HG02885 (cell line): ENCODE data around the gene C13orf46.

Experiments used
- ATAC-seq: cut with Tn5 transposase; IDR thresholded peaks from one replicate; pipeline ENCODE4 v1.9.1; 2021; ENCODE audit warnings: mild to moderate bottlenecking; ENCODE audit not compliant: unreplicated experiment, poor library complexity

Gene C13orf46

DNA sequence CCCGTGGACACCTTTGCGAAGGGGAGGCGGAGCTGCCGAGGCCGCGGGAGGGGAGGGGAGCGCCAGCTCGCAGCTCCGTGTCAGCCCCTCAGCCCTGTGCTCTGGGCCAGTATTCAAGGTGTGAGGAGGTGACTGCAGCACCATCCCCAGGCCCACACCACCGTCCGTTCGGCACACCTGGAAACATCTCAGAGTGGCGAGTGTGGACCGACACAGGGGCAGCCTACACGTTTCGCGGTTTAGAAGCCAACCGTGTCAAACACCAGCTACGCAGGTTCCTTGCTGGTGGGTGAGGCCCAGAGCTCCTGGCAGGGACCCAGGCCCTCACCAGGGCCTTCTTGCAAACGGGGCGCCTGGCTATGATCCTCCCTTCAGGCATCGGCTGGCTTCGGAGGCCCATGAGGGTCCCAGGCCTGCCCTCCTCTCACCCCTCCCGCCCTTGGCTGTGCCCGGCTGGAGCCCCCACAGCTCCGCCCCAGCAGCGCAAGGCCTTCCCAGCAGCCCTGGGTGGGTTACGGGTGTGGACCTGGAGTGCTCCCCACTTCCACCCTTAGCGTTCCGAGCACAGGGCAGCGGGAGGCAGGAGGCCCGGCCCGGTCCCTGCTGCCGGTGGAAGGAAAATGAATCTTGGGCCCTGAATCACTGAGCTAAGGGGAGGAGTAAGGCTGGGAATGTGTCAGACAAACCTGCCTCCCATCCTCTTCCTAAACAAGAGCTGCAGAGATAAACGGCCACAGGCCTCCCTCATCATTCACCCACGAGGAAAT lies 1.2 kb downstream of the C13orf46 start:
- ATAC-seq: no peak

DNA sequence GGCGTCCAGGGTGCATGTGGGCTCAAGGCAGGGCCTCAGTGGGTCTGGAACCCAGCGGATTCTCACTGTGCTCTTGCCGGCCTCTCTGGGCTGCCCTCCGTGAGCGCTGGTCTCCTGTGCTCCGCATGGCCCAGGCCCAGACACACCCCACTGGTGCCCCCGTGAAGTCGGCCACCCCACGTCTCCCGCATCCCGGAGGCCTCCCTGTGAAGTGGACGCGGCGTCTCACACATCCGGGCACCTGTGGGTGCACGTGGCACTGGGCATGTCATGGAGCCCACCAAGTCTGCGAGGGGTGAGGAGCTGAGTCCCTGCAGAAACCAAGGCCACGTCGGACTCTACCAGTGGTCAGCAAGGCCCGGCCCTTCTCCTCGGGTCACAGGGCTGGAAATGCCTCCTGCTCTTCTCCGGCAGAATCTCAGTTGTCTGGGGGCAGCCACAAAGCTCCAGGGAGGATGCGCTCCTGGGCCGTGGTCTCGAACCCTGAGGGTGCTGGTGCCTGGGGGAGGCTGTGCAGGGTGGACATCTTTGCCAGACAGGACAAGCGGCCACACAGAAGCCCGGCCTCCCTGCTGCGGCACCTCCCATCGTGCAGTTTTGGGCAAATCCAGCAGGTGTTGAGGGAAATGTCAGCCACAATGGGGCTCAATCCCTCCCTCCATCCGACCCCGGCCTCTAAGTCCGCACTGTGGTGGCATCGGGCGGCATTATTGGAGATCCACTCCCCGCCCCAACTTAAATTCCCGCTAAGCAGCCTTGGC lies 2.2 kb downstream of the C13orf46 start:
- no peak for ATAC-seq

DNA sequence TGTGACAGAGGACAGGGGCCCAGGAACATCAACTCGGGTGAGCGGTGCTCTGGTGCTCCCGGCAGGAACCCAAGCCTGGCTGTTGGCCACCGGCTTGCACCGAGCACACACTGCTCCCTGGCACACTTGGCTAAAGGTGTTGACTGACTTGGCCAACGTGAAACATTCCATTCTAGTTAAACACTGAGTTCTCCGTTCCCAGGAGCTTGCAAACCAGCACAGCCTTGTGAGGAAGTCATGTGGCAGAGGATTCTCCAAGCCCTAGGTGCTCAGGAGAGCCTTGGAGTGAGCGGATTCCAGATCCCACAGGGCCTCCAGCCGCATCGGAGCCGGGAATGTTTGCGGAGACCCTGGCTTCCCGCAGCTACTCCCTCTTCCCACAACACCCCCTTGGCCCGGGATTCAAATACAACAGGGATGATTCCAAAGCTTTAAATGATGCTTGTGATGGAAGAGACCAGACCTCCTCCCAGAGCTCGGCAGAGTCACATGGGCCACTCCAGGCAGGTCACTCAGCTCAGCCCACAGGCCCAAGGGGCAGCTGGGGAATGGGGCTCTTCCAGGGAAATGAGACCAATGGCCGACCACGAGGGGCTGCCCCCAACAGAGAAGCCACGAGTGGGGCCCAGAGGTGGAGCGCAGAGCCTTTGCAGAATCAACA lies 2.9 kb downstream of the C13orf46 start:
- no peak for ATAC-seq

DNA sequence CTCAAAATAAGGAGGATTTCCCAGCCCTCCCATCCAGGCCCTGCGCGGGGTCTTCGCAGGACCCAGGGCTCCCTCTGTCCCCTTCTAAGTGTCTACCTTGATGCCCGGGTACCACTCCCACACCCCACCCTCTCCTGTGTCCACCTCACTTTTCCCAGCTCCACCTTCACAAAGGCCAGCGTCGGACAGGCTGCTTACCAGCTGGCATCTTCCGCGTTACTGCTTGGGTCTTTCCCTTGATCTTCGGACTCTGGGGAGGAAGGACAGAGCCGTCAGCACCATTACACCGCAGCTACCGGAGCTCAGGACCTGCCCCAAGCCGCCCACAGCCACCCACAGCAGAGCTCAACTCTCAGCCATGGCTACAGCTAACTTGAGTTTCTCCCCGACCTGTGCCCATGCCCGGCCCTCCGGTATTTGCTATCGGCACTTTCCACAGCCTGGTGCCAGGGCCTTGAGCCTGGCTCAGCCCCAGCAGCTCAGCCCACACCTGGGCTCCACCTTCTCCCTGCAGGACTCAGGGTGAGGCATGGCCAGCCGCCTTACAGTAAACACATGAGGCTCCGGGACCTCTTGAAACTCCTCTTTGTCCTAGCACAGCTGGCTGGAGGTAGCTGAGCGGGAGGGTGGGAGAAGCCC lies 3.8 kb downstream of the C13orf46 start:
- ATAC-seq: no peak

DNA sequence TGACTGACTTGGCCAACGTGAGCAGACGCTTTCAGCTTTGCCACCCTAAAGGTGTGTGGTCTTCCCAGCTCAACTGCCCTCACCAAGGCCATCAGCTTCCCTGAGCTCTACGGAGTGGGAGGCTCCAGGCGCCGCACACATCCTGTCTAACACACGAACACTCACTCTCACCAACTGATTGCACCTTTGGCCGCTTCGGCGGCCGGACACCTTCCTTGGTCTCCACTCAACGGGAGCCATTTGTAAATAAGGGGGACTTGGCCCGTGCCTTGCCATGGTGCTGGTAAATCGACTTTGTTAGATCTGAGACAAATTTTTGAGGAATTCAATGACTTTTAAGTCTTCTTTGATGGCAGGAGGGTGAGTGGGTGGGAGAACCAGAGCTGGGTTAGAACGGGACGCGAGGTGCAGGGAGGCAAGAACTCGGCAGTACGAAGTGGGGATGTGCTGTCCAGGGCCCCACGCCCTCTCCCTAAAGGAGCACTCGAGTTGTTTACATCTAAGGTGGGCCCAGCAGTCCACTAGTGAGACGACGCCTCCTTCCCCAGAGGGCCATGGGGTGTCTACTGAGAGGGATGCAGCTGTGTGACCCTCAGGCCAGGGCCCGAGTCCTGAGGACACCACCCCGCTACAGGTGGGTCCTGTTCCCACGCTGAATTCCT lies 4.4 kb downstream of the C13orf46 start:
- ATAC-seq: no peak

DNA sequence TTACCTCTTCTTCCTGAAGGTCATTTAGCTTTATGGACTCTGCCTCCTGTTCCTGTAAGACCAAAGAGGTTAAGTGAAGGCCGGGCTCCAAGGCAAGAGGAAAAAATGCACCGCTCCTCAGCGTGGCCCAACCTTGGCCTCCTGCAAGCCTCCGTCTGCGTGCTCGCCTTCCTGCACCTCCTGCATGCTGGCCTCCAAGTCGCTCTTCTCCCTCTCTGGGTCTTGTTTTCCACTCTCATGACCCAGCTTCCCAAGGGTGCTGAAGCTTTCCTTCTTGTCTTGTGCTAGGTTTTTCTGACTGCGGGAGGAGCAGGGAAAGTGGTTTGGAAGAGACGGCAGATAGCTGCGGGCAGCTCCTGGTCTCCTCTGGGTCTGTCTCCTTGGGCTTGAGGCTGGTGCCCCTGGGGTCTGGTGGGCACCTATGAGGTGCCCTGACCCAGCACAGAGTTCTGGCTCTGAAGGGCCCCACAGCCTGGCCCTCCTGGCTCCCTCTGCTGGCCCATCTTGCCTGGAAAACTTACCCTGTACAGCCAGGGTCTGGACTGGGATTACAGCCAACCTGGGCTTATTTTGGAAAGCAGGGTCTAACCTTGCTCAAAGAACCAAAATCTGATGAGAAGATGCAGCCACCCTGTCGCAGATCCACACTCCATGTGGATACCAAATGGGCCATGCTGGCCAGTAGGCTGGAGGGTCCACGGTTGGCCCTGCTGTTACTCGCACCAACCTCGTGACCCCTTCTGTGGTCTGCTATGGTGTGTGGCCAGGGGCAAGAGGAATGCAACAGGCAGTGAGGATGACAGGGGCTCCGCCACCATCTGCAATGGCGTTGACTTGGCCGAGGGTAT lies 5.2 kb downstream of the C13orf46 start:
- ATAC-seq: no peak

DNA sequence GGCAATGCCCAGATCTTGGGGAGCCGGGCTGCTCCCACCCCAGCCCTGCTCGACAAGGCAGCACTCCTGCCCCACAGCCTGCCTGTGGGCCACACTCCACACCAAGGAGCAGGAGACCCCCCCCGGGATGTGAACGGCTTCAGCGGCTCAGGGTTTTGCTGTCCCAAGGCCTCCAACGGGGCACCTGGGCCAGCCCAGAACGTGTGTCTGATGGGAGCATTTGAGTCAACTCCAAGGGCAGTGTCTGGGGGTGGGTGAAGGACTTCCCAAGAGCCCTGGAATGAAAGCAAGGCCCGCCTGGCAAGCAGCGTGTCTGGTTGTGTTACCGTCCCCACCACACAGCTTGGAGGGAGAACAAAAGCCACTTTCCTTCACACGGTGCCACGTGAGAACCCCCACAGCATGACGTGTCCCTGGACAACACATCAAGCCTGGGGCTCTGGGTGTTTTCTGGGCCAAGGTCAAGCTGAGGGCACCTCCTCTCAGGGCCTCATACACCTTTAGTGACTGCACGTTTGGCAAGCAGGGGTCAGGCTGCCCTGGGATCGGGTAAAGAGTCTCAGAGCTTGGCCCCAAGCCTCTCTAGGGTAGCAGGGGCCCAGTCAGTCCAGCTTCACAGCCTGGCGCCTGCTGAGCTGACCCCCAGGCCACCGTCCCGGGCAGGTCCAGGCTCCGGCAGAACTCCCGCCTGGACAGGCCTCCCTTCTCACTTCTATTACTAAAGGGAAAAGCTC lies 6.0 kb downstream of the C13orf46 start:
- no peak for ATAC-seq

DNA sequence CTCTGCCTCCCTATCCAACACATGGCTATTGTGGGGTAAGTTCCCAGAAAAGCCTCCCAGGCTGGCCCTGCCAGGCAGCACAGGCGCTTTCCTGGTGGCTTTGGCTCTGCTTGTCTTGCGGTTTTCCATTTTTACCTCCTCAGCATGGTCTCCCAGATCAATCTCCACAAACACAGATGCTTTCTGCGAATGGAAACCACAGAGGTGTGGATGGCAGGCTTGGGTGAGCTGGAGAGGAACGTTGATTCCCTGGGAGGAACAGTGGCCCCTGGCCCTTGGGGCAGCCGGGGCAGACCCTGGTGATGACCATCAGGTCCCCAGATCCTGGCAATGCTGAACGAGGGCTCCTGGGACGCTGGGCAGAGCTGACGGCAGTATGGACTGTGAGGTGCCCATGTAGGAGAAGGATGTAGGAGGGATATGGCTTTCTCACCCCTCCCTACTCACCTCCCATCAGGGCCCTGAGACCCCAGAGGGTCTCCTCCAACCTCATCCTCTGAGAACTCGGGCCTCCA lies 6.6 kb downstream of the C13orf46 start:
- no peak for ATAC-seq

DNA sequence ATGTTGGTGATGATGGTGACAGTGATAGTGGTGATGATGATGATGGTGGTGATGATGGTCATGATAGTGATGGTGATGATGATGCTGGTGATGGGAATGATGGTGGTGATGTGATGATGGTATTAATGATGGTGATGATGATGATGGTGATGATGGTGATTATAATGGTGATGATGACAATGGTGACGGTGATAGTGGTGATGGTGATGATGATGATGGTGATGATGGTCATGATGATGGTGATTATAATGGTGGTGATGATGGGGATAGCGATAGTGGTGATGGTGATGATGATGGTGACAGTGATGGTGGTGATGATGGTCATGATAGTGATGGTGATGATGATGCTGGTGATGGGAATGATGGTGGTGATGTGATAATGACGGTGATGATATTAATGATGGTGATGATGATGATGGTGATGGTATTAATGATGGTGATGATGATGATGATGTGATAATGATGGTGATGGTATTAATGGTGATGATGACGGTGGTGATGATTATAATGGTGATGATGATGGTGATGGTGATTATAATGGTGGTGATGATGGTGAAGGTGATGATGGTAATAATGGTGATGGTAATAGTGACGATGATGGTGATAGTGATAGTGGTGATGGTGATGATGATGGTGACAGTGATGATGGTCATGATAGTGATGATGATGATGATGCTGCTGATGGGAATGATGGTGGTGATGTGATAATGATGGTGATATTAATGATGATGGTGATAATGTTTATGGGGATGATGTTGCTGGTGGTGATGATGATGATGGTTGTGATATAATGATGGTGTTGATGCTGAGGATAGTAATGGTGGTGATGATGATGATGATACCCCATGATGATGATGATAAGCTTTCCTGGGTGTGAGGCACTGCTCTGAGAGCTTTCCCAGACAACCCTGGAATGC lies 7.7 kb downstream of the C13orf46 start:
- no peak for ATAC-seq

DNA sequence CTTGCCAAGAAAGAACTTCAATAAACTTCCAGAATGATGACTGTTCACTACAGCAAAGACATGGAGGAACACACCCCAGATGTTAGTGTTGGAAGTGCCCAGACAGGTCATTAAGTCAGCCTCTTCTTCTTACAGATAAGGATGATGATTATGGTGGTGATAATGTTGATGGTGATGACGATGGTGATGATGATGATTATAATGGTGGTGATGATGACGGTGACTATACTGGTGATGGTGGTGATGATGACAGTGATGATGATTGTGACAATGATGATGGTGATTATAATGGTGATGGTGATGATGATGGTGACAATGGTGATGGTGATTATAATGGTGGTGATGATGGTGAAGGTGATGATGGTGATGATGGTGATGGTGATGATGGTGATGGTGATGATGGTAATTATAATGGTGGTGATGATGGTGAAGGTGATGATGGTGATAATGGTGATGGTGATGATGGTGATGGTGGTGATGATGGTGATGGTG lies 8.4 kb downstream of the C13orf46 start:
- ATAC-seq: no peak

DNA sequence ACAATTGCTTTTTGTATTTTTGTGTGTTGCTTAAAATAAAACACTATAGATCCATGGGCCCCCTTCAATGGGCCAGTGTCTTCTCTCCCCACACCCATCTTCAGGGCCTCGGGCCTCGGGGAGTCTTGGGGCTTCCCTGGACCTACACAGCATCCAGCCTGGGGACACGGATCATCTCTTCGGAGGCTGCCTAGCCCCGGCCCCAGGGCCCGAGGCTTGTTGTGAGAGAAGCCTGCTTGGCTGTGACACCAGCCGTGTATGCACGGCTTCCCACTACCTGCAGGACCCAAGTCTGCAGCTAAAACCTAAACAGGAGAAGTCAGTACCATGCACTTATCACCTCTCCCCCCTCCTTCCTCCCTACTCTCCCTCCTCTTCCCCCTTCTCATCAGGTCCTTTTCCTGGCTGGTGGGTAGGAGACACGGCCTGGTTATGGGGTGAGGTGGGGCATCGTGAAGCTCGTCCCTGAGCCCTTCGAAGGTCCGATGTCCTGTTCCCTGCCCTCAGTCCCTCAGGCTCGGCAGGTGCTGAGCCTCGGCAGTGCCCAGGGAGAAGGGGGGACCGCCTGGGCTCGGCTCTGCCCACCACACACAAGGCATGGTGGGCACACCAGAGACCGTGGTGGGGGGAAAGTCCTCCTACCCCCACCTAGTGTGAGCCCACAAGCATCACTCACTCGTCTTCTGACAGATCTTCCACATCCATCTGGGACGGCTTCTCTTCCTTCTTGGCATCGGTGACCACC lies 9.5 kb downstream of the C13orf46 start:
- no peak for ATAC-seq

DNA sequence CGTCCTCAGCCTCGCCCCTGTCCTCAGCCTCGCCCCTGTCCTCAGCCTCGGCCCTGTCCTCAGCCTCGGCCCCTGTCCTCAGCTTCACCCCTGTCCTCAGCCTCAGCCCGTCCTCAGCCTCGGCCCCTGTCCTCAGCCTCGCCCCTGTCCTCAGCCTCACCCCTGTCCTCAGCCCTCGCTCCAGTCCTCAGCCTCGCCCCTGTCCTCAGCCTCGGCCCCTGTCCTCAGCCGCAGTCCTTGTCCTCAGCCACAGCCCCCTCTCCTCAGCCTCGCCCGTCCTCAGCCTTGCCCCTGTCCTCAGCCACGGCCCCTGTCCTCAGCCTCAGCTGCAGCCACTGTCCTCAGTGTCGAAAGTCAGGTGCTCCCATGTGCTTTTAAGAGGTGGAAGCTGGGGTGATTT lies 10.5 kb downstream of the C13orf46 start:
- ATAC-seq: no peak

DNA sequence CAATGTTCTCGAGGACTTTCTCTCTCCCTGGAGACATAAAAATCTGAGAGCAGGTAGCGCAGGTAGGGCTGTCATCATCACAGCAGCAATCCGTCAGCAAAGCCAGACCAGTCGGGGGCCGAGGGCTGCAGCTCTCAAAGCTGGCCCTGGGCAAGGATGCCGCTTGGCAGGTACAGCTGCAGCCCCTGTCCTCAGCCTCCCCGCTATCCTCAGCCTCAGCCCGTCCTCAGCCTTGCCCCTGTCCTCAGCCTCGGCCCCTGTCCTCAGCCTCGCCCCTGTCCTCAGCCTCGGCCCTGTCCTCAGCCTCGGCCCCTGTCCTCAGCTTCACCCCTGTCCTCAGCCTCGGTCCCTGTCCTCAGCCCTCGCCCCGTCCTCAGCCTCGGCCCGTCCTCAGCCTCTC lies 10.9 kb downstream of the C13orf46 start:
- no peak for ATAC-seq

DNA sequence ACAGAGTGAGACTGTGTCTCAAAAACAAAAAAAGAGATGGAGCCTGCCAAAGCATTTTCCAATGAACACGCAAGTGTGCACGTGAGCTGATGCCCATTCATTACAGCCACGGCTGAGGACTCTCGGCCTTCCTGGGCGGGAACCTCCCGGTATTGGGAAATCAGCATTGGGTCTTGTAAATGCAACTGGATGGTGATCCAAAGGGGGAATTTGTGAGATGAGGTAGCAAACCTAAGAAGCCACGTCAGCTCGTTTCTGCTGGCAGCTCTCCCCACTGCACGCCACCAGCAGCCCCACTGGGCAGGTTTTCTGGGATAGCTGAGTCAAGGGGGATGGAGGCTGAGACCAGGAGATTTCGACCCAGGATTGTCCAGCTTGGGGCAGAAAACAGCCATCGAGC lies 11.5 kb downstream of the C13orf46 start:
- ATAC-seq: no peak

DNA sequence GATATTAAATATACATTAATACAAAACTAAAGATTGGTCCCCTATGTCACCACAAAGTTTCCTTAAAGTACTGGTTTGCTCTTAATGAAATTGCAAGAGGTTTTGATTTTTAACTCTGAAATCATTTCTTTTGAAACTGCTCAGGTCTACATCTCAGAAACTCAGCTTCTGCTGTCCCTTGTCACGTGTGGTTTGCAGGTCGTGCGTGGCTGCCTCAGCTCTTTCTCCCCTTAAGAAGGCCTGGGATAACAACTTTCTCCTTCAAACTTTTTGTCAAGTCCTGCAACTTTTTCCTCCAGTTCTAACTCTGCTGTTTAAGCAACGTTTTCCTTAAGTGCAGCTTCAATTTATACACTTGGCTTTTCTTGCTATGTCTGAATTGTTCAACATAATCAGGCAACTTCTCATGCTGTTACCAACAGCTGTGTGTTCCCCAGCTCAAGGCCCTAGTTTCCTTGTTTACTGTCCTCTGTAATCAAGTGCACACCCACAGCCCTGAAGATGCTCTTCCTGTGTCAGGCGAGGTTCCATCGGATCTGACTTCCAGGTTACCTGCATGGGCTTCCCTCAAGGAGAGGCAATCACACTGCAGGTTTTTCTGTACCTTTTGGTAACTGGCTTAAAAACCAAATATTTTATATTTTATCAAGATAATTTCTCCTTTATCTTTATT lies 13.5 kb downstream of the C13orf46 start:
- no peak for ATAC-seq

DNA sequence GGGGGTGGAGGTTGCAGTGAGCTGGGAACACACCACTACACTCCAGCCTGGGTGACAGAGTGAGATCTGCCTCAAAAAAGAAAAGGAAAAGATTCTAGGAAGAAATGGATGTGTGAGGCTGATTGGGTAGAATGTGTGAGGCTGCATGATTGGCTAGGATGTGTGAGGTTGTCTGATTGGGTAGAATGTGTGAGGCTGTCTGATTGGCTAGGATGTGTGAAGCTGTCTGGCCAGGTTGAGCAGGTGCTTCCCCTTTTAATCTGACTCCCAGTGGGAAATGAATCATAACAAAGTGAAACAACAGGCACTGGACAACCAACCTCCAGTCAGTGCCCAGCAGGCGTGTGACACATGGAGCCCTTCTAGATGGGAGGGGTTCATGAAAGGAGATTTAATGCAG lies 14.7 kb downstream of the C13orf46 start:
- no peak for ATAC-seq
